Measurements from ENCODE around the gene ODAD4.
"Not testable (repeated sequence)": the region's sequence is repeated elsewhere in the genome, so short reads cannot be mapped to it uniquely, and the experiment has no call there.

Gene ODAD4

GRCh38 chr17:42002175-42002791 is 71.9 kb downstream of the ODAD4 start:
- no peak for DNase-seq (ENCODE audit: low spot score)

- no peak for DNase-seq (ENCODE audit: low spot score)
These were observed 72.4 kb downstream of the ODAD4 start for GRCh38 chr17:42002792-42003301.

GRCh38 chr17:42005166-42005565 is 74.7 kb downstream of the ODAD4 start:
- no peak for DNase-seq (ENCODE audit: low spot score)

GRCh38 chr17:42009170-42009569 is 78.8 kb downstream of the ODAD4 start:
- DNase-seq (ENCODE audit: low spot score) = no peak

GRCh38 chr17:42010266-42010680 is 79.9 kb downstream of the ODAD4 start:
- DNase-seq (ENCODE audit: low spot score) = not testable (repeated sequence)

- DNase-seq (ENCODE audit: low spot score) = no peak
These were observed 80.6 kb downstream of the ODAD4 start for GRCh38 chr17:42010898-42011516.

- not testable (repeated sequence) for DNase-seq (ENCODE audit: low spot score)
These were observed 81.9 kb downstream of the ODAD4 start for GRCh38 chr17:42012363-42012762.

- not testable (repeated sequence) for DNase-seq (ENCODE audit: low spot score)
These were observed 83.3 kb downstream of the ODAD4 start for GRCh38 chr17:42013740-42014139.
